MCF 10A (cell line): Measurements from ENCODE around the gene AGGF1. TPM values are rescaled to one million over a fixed set of nuclear protein-coding genes. Genes with fewer than 3 reads are reported as not detected.
"Not testable (repeated sequence)": the region's sequence is repeated elsewhere in the genome, so short reads cannot be mapped to it uniquely, and the experiment has no call there.

ENCODE experiments used
- BruUV-seq: library from RNA; stranded (reverse); fragments of 400-500 nt; replicated peaks from 2 replicates; lab custom pipeline; 2021; lab: Mats Ljungman, UMichigan
- CTCF ChIA-PET: fragments of 300-600 bp; sonication (Branson Sonifier 250); formaldehyde crosslinking; extraction: SDS; loops from one replicate; lab custom pipeline; 2021; ENCODE audit warnings: antibody characterized with exemption, inconsistent platforms; lab: Yijun Ruan, JAX
- POLR2A ChIA-PET: fragments of 300-600, 350-650 bp; sonication (Branson Sonifier 250); formaldehyde crosslinking; extraction: SDS; loops from one replicate; lab custom pipeline; 2020; ENCODE audit warnings: antibody characterized with exemption, inconsistent platforms; lab: Yijun Ruan, JAX
- DNase-seq: peaks from one replicate; pipeline ENCODE4 v3.0.0-alpha.2; 2018; ENCODE audit not compliant: unreplicated experiment
- H3K27ac Mint-ChIP-seq: one replicate; pipeline ENCODE4 v1.8.0; 2022; ENCODE audit warnings: mild to moderate bottlenecking, low read depth, mixed read lengths; ENCODE audit not compliant: unreplicated experiment
- H3K27me3 Mint-ChIP-seq: one replicate; pipeline ENCODE4 v1.8.0; 2022; ENCODE audit warnings: mixed read lengths; ENCODE audit not compliant: insufficient read depth, unreplicated experiment
- H3K36me3 Mint-ChIP-seq: one replicate; pipeline ENCODE4 v1.8.0; 2022; ENCODE audit warnings: mild to moderate bottlenecking, moderate library complexity, mixed read lengths; ENCODE audit not compliant: insufficient read depth, unreplicated experiment
- H3K4me1 Mint-ChIP-seq: one replicate; pipeline ENCODE4 v1.8.0; 2022; ENCODE audit warnings: mixed read lengths; ENCODE audit not compliant: insufficient read depth, unreplicated experiment
- H3K4me3 Mint-ChIP-seq: one replicate; pipeline ENCODE4 v1.8.0; 2022; ENCODE audit warnings: mild to moderate bottlenecking, moderate library complexity, mixed read lengths; ENCODE audit not compliant: unreplicated experiment
- H3K9me3 Mint-ChIP-seq: one replicate; pipeline ENCODE4 v1.8.0; 2022; ENCODE audit warnings: mixed read lengths; ENCODE audit not compliant: unreplicated experiment
- CTCF ChIP-seq: fragments of 200-600 bp; IDR thresholded peaks from one replicate; pipeline ENCODE4 v1.8.0; 2022; ENCODE audit warnings: antibody characterized with exemption, mild to moderate bottlenecking; ENCODE audit not compliant: unreplicated experiment
- intact Hi-C: fragments of 100-400 bp; cut with micrococcal nuclease; formaldehyde crosslinking; loops from 2 replicates; pipeline ENCODE4 v1.14.1; 2022
- total RNA-seq: library from RNA; stranded (reverse); gene quantifications from 2 replicates; pipeline ENCODE4 v1.2.3, GENCODE V29; 2022

Gene AGGF1
- total RNA-seq, 1 experiment from 2014 or later: 19.5 TPM

- POLR2A ChIA-PET: interaction anchor here (1.3 kb wide), 1 partner anchor 11 kb away, joined by 3 read pairs; no protein-coding TSS in a partner anchor
- intact Hi-C loops: no loop called here
- Mint-ChIP-seq H3K4me1 (no peaks in the 10 kb centered on the region), H3K9me3 (peaks cover 8% of the 10 kb centered on the region), H3K36me3 (peaks cover 48% of the 10 kb centered on the region), H3K4me3 (no peak overlapping the region), H3K27ac (no peak overlapping the region), H3K27me3 (no peaks in the 10 kb centered on the region)
- DNase-seq: no peak
- CTCF ChIA-PET: interaction anchor here (0.5 to 2.4 kb wide), 4 partner anchors 9 to 53 kb away, joined by 3 to 7 read pairs (median 5); partner anchors contain the start of gene ZBED3
- no peak for TF ChIP-seq CTCF
- no TSS peak for BruUV-seq
Measured at GRCh38 chr5:77077829-77078176, 47.6 kb downstream of the AGGF1 start.

GRCh38 chr5:77080479-77080878, 50.3 kb downstream of the AGGF1 start:
- intact Hi-C loops, BruUV-seq, POLR2A ChIA-PET, CTCF ChIA-PET, H3K9me3 Mint-ChIP-seq, H3K27me3 Mint-ChIP-seq, H3K4me1 Mint-ChIP-seq, DNase-seq, H3K27ac Mint-ChIP-seq, H3K4me3 Mint-ChIP-seq: not testable (repeated sequence)
- peaks cover 39% of the 10 kb centered on the region for H3K36me3 Mint-ChIP-seq

- Mint-ChIP-seq H3K27me3 (no peaks in the 10 kb centered on the region), H3K4me3 (no peak overlapping the region), H3K27ac (no peak overlapping the region), H3K9me3 (peaks cover 8% of the 10 kb centered on the region), H3K36me3 (peaks cover 37% of the 10 kb centered on the region), H3K4me1 (no peaks in the 10 kb centered on the region)
- intact Hi-C loops: no loop called here
- BruUV-seq: no TSS peak
- POLR2A ChIA-PET: no interaction called here
- CTCF ChIA-PET: no interaction called here
- TF ChIP-seq CTCF: no peak
- no peak for DNase-seq
Measured at GRCh38 chr5:77080905-77081304, 50.7 kb downstream of the AGGF1 start.

GRCh38 chr5:77082280-77082679, 52.1 kb downstream of the AGGF1 start:
- ChIA-PET CTCF (interaction anchor here (0.8 kb wide), 1 partner anchor 15 kb away, joined by 4 read pairs; no protein-coding TSS in a partner anchor), POLR2A (interaction anchor here (1.1 kb wide), 1 partner anchor 15 kb away, joined by 3 read pairs; no protein-coding TSS in a partner anchor)
- intact Hi-C loops: no loop called here
- TF ChIP-seq CTCF: no peak
- peaks cover 8% of the 10 kb centered on the region for H3K9me3 Mint-ChIP-seq
- no TSS peak for BruUV-seq
- H3K36me3 Mint-ChIP-seq: peaks cover 30% of the 10 kb centered on the region
- no peaks in the 10 kb centered on the region for H3K27me3 Mint-ChIP-seq
- DNase-seq: no peak
- peaks cover under 1% of the 10 kb centered on the region for H3K4me1 Mint-ChIP-seq
- H3K4me3 Mint-ChIP-seq: no peak overlapping the region
- no peak overlapping the region for H3K27ac Mint-ChIP-seq
